Measurements from ENCODE around the gene HOXB5.
A peak's percentile ranks its signal among the peaks of the same experiment; 100 is the strongest.

The HOXB5 gene

DNA sequence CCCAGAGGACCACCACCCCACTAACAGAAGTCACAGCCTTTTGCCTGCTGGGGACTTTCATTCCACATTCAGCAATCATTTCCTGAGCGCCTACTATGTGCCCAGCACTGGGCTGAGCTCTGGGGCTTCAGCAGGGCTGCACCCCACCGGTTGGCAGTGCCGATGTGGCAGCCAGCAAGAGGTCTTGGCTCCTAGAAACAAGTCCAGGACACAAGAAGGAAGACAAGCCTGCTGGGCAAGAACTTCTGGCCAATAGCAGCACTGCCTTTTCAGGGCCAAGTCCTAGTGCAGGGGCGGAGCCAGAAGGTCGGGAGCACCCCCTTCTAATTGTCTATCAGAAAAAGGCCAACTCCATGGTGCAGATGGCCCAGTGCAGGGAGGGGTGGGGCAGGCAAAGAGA, 45.6 kb upstream of the HOXB5 start:
- TF ChIP-seq, protein P1, sequence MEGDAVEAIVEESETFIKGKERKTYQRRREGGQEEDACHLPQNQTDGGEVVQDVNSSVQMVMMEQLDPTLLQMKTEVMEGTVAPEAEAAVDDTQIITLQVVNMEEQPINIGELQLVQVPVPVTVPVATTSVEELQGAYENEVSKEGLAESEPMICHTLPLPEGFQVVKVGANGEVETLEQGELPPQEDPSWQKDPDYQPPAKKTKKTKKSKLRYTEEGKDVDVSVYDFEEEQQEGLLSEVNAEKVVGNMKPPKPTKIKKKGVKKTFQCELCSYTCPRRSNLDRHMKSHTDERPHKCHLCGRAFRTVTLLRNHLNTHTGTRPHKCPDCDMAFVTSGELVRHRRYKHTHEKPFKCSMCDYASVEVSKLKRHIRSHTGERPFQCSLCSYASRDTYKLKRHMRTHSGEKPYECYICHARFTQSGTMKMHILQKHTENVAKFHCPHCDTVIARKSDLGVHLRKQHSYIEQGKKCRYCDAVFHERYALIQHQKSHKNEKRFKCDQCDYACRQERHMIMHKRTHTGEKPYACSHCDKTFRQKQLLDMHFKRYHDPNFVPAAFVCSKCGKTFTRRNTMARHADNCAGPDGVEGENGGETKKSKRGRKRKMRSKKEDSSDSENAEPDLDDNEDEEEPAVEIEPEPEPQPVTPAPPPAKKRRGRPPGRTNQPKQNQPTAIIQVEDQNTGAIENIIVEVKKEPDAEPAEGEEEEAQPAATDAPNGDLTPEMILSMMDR (IDR thresholded peaks at IDR 0.05; ENCODE audit: control insufficient read depth, extremely low read depth, insufficient read depth) = no peak
- no peak overlapping the region for H3K4me3 ChIP-seq (ENCODE audit: low read depth, low read length)
- no peak for DNase-seq (ENCODE audit: low read depth)

DNA sequence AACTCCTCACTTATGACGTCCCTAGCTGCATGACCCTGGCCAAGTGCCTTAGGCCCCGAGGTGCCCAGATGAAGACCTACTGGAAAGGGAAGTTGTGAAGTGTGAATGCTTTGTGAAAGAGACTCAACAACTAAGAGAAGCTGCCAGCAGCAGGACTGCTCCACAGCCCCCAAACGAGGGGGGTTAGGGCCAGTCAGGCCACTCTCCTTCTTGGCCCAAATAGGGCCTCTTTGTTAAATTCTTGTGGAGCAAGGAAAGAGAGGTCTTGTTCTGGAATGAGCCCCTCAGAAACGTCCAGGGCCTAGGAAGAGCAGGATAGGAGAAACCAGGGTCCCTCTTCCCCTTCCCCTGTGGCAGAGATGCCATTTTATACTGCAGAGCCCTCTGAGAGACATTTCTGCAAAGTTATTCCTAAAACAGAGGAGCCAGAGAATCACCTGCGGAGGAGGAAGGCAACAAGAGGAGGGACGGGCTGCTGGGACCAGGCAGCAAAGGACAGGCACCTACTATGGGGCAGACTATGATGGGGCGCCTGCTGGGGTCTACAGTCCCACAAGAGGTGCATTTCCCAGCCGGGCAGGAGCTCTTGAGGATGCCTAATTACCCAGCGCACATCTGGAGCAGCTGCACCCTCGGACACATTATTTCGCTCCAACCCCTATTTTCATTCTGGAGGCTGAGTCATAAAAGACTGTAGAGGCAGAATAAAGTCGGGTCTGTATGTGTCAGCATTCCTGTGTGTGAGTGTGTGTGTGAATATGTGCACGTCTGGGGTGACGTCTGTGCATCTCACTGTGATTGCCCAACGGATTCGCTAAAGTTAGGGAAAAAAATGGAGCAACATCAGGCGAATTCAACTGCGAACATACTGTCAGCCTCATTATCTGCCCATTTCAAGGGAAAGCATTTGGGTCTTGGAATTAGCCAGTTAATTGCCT, 44.0 kb upstream of the HOXB5 start:
- TF ChIP-seq, protein P1 (IDR thresholded peaks at IDR 0.05; ENCODE audit: control insufficient read depth, extremely low read depth, insufficient read depth) = no peak
- no peak for DNase-seq (ENCODE audit: low read depth)
- H3K4me3 ChIP-seq (ENCODE audit: low read depth, low read length) = no peak overlapping the region

DNA sequence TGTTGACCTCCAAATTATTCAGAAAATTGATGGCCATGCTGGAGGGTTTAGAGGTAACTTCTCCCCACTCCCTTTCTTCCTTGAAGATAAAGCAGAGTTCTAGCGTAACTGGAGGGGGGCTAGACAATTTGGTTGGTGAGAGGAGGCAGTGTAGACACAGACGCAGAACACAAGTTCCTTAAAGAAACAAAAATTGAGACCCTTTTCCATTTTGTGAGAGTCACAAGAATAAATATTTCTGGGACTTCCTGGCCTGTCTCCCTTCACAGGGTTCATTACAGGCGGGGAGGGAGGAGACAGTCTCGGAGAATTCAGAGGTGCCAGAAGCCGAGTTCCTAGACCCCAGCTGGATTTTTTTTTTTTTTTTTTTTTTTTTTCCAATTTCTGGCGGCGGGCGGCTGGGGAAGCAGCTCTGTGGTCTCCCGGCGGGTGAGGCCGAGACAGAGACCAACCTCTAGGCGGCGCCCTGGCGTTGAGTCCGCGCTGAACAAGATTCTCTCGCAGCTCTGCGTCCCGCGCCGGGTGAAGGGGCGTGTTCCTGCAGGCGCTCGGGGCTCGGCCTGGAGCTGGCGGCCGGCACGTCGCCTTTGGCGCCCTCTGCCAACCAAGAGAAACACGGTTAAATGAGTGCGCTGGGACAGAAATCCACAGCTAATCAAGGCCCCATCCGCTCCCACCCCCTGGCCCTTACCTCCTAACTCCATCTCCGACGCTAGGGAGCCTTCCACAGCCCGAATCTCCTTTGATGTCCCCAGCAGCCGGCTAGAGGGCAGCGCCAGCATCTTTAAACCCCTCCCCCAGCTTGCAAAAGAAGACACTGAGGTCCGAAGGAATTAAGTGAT, 42.8 kb upstream of the HOXB5 start:
- DNase-seq (ENCODE audit: low read depth) = no peak
- TF ChIP-seq, protein P1 (IDR thresholded peaks at IDR 0.05; ENCODE audit: control insufficient read depth, extremely low read depth, insufficient read depth) = peak; percentile 58

DNA sequence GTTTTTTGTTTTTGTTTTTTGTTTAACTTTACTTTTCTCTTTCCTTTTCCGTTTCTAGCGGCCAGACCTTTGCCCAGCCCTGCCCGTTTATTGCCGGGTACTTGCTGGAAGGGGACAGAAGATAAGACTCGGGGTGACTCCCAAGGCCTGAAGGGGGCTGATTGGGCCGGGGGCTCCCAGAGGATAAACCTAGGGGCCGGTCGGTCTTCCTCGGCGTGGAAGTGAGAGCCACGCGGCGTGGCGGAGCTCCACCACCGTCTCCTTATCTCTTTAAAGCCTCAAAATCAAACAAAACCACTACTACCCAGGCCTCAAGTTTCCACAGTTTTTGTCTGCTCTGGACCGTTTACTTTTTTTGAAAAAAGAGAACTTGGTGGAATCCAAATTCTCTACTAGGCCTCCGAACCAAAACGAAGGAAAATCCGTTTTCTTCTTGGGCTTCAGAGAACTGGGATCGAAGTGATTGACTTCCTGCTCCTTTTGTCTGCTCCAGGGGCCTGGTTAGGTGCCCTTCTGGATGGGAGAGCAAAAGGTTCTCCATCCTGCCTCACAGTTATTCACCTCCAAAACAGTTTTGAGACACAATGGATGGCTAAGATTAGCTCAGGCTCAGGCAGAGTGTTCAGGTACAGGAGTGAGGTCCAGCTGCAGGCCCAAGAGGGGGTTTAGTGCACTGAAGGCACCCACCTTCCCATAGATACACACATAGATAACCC, 41.1 kb upstream of the HOXB5 start:
- TF ChIP-seq, protein P1 (IDR thresholded peaks at IDR 0.05; ENCODE audit: control insufficient read depth, extremely low read depth, insufficient read depth) = no peak
- H3K4me3 ChIP-seq (ENCODE audit: low read depth, low read length) = no peak overlapping the region
- DNase-seq (ENCODE audit: low read depth) = no peak

More for the DNA sequence above, 42.8 kb upstream of the HOXB5 start:
- no peak overlapping the region for H3K4me3 ChIP-seq (ENCODE audit: low read depth, low read length)

DNA sequence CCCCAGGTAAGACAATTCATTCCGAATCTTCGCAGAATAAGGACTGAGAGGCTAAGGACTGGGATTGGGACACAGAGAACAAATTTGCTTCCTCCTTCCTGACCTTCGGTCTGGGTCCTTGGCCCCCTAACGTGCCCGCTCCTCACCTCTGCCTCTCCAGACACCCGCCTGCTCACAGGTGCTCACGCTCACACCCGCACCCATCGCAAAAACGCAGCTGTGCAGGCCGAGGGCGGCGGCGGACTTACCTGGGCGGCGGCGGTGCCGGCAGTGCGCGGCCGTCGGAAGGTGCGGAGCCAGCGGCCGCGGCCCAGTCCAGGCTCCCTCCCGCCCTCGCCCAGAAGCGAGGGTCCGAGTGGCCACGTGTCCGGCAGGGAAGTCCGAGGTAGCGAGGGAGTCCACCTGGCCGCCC, 39.7 kb upstream of the HOXB5 start:
- H3K4me3 ChIP-seq (ENCODE audit: low read depth, low read length) = no peak overlapping the region
- no peak for DNase-seq (ENCODE audit: low read depth)
- TF ChIP-seq, protein P1 (IDR thresholded peaks at IDR 0.05; ENCODE audit: control insufficient read depth, extremely low read depth, insufficient read depth) = no peak

DNA sequence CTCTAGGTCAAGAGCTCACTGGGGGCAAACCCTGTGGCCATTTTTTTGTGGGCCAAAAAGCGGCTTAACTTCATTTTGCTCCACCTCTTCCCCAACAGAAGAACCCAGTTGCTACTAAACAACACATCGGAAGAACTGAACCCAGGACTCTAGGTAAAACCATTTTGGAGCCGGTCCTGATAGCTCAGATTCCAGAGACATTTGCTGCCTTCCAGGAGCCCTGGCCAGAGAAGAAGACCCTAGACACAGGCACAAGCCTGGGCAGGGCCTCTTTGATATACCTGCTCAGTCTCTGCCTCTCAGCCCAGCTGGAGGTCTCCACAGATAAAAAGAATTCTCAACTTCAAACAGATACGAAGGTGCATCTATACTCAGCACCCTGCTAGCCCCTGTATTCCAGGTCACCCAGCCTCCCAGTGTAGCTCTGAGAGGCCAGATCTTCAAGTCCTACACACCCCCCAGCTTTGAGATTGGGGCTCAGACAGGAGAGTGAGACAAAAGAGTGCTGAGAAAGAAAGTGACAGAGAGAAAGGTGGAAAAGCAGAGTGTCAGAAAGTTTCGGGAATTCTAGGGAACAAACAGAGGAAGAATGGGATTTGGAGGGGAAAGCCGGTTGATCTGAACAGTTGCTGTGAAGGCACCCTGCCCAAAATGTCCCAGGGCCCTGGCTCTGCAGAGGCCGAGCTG, 39.1 kb upstream of the HOXB5 start:
- no peak for DNase-seq (ENCODE audit: low read depth)
- no peak overlapping the region for H3K4me3 ChIP-seq (ENCODE audit: low read depth, low read length)
- TF ChIP-seq, protein P1 (IDR thresholded peaks at IDR 0.05; ENCODE audit: control insufficient read depth, extremely low read depth, insufficient read depth) = no peak

All from LNCaP clone FGC (cell line).